Activated T-cell treated with anti-CD3 and anti-CD28 coated beads, Interleukin-2, amount 50 U/mL, for 4 hours (primary cell): ENCODE measurements around the gene ISYNA1. TPM values are rescaled to one million over a fixed set of nuclear protein-coding genes. Genes with fewer than 3 reads are reported as not detected.
"Not testable (repeated sequence)": the region's sequence is repeated elsewhere in the genome, so short reads cannot be mapped to it uniquely, and the experiment has no call there.

Experiments used
- ATAC-seq, 2 donors: fragments of 200-7000 bp; cut with Tn5 transposase; one replicate each; pipeline ENCODE4 v1.10.0; 2021
- DNase-seq: peaks from one replicate; pipeline ENCODE4 v3.0.0-alpha.2; 2020
- H3K27me3 Mint-ChIP-seq: one replicate; pipeline ENCODE4 v1.8.0; 2021; ENCODE audit warnings: low read depth, mixed read lengths
- H3K36me3 Mint-ChIP-seq: one replicate; pipeline ENCODE4 v1.8.0; 2022; ENCODE audit warnings: mixed read lengths; ENCODE audit not compliant: insufficient read depth
- H3K4me1 Mint-ChIP-seq: one replicate; pipeline ENCODE4 v1.8.0; 2021; ENCODE audit warnings: low read depth, mixed read lengths
- H3K4me3 Mint-ChIP-seq: one replicate; pipeline ENCODE4 v1.8.0; 2021; ENCODE audit warnings: mild to moderate bottlenecking, moderate library complexity, mixed read lengths
- H3K9me3 Mint-ChIP-seq: one replicate; pipeline ENCODE4 v1.8.0; 2021; ENCODE audit warnings: mixed read lengths
- total RNA-seq, 3 donors: library from RNA; stranded (reverse); gene quantifications; one replicate each; pipeline ENCODE4 v1.2.1, GENCODE V29; 2021

ISYNA1 gene
- total RNA-seq, 3 donors from 2014 or later: 10.2 to 16.6 (median 14.4) TPM

- no peaks in the 10 kb centered on the region for H3K9me3 Mint-ChIP-seq
- peak overlapping the region; percentile 78 for H3K4me3 Mint-ChIP-seq
- H3K4me1 Mint-ChIP-seq: peaks cover 58% of the 10 kb centered on the region
- DNase-seq (no peak), ATAC-seq (no peak)
- peaks cover 22% of the 10 kb centered on the region for H3K27me3 Mint-ChIP-seq
- no peaks in the 10 kb centered on the region for H3K36me3 Mint-ChIP-seq
Observed at GRCh38 chr19:18417250-18418028, 20.5 kb downstream of the ISYNA1 start.

- ATAC-seq: peak; percentile 6 to 8
- DNase-seq: peak; percentile 49
- H3K4me3 Mint-ChIP-seq: peak overlapping the region; percentile 73
Observed at GRCh38 chr19:18416778-18417249, 21.1 kb downstream of the ISYNA1 start.

GRCh38 chr19:18415178-18415867 lies 22.6 kb downstream of the ISYNA1 start:
- ATAC-seq: no peak
- peaks cover 22% of the 10 kb centered on the region for H3K27me3 Mint-ChIP-seq
- peak overlapping the region; percentile 42 for H3K4me3 Mint-ChIP-seq
- H3K4me1 Mint-ChIP-seq: peaks cover 41% of the 10 kb centered on the region
- DNase-seq: no peak
- H3K36me3 Mint-ChIP-seq: no peaks in the 10 kb centered on the region
- H3K9me3 Mint-ChIP-seq: no peaks in the 10 kb centered on the region

More at GRCh38 chr19:18416778-18417249, 21.1 kb downstream of the ISYNA1 start:
- no peaks in the 10 kb centered on the region for H3K9me3 Mint-ChIP-seq
- peaks cover 22% of the 10 kb centered on the region for H3K27me3 Mint-ChIP-seq
- H3K36me3 Mint-ChIP-seq: no peaks in the 10 kb centered on the region
- peaks cover 52% of the 10 kb centered on the region for H3K4me1 Mint-ChIP-seq

- no peak overlapping the region for H3K4me3 Mint-ChIP-seq
- no peaks in the 10 kb centered on the region for H3K36me3 Mint-ChIP-seq
- peaks cover 39% of the 10 kb centered on the region for H3K4me1 Mint-ChIP-seq
- DNase-seq (no peak), ATAC-seq (no peak)
- peaks cover 22% of the 10 kb centered on the region for H3K27me3 Mint-ChIP-seq
- H3K9me3 Mint-ChIP-seq: no peaks in the 10 kb centered on the region
Observed at GRCh38 chr19:18414504-18415177, 23.3 kb downstream of the ISYNA1 start.

- no peak for DNase-seq
- Mint-ChIP-seq H3K36me3 (no peaks in the 10 kb centered on the region), H3K9me3 (no peaks in the 10 kb centered on the region), H3K4me3 (no peak overlapping the region), H3K4me1 (peaks cover 27% of the 10 kb centered on the region), H3K27me3 (peaks cover 22% of the 10 kb centered on the region)
- ATAC-seq: no peak
Observed at GRCh38 chr19:18412610-18413239, 25.2 kb downstream of the ISYNA1 start.

- no peaks in the 10 kb centered on the region for H3K36me3 Mint-ChIP-seq
- no peaks in the 10 kb centered on the region for H3K9me3 Mint-ChIP-seq
- DNase-seq: no peak
- ATAC-seq: no peak
- H3K4me1 Mint-ChIP-seq: peaks cover 2% of the 10 kb centered on the region
- peaks cover 6% of the 10 kb centered on the region for H3K27me3 Mint-ChIP-seq
- no peak overlapping the region for H3K4me3 Mint-ChIP-seq
Observed at GRCh38 chr19:18408053-18408476, 29.9 kb downstream of the ISYNA1 start.

- no peak for DNase-seq
- H3K9me3 Mint-ChIP-seq: no peaks in the 10 kb centered on the region
- no peak for ATAC-seq
- no peaks in the 10 kb centered on the region for H3K27me3 Mint-ChIP-seq
- no peak overlapping the region for H3K4me3 Mint-ChIP-seq
- H3K4me1 Mint-ChIP-seq: peaks cover 2% of the 10 kb centered on the region
- no peaks in the 10 kb centered on the region for H3K36me3 Mint-ChIP-seq
Observed at GRCh38 chr19:18406749-18407148, 31.2 kb downstream of the ISYNA1 start.

- ATAC-seq, H3K36me3 Mint-ChIP-seq, H3K27me3 Mint-ChIP-seq, H3K4me1 Mint-ChIP-seq, DNase-seq, H3K9me3 Mint-ChIP-seq, H3K4me3 Mint-ChIP-seq: not testable (repeated sequence)
Observed at GRCh38 chr19:18405754-18406153, 32.2 kb downstream of the ISYNA1 start.

- not testable (repeated sequence) for ATAC-seq, H3K4me3 Mint-ChIP-seq, H3K27me3 Mint-ChIP-seq, H3K9me3 Mint-ChIP-seq, H3K4me1 Mint-ChIP-seq, DNase-seq, H3K36me3 Mint-ChIP-seq
Observed at GRCh38 chr19:18402455-18403248, 35.3 kb downstream of the ISYNA1 start.

- Mint-ChIP-seq H3K4me3 (no peak overlapping the region), H3K27me3 (peaks cover 11% of the 10 kb centered on the region), H3K9me3 (no peaks in the 10 kb centered on the region), H3K4me1 (peaks cover 2% of the 10 kb centered on the region), H3K36me3 (no peaks in the 10 kb centered on the region)
- peak in 1 of 2 donors; percentile 40 for ATAC-seq
- no peak for DNase-seq
Observed at GRCh38 chr19:18401580-18402112, 36.3 kb downstream of the ISYNA1 start.

GRCh38 chr19:18399008-18399407 lies 38.9 kb downstream of the ISYNA1 start:
- DNase-seq: no peak
- Mint-ChIP-seq H3K4me3 (no peak overlapping the region), H3K27me3 (peaks cover 13% of the 10 kb centered on the region), H3K9me3 (no peaks in the 10 kb centered on the region), H3K4me1 (peaks cover 2% of the 10 kb centered on the region), H3K36me3 (no peaks in the 10 kb centered on the region)
- ATAC-seq: no peak

GRCh38 chr19:18397242-18398202 lies 40.4 kb downstream of the ISYNA1 start, which contains the start of gene LRRC25:
Gene LRRC25, minus strand, starts transcription at chr19:18397622. Its CDS starts 659 bp downstream, at chr19:18396963.
- Mint-ChIP-seq H3K27me3 (peaks cover 15% of the 10 kb centered on the region), H3K36me3 (no peaks in the 10 kb centered on the region), H3K4me3 (no peak within 1 kb of the TSS), H3K4me1 (peaks cover 2% of the 10 kb centered on the region), H3K9me3 (no peaks in the 10 kb centered on the region)
- no peak for DNase-seq
- ATAC-seq: peak; percentile 27 to 43
